IMR-90 (cell line): ENCODE measurements around the gene THSD7B.

Experiments used
- BHLHE40 ChIP-seq: fragments of 150-350 bp; IDR thresholded peaks from 2 replicates; pipeline ENCODE4 v1.6.1; 2016; ENCODE audit warnings: mild to moderate bottlenecking, low read depth, low read length
- CEBPB ChIP-seq: IDR thresholded peaks from 2 replicates; pipeline ENCODE4 v1.6.1; 2012; ENCODE audit warnings: low read depth, low read length, improper control_type of control experiment
- MAFK ChIP-seq: IDR thresholded peaks from 2 replicates; pipeline ENCODE4 v1.6.1; 2012; ENCODE audit warnings: low read depth, low read length, improper control_type of control experiment
- MXI1 ChIP-seq: IDR thresholded peaks from 2 replicates; pipeline ENCODE4 v1.6.1; 2012; ENCODE audit warnings: low read depth, mild to moderate bottlenecking, low read length, moderate library complexity, borderline replicate concordance
- NFE2L2 ChIP-seq: fragments of 150-350 bp; IDR thresholded peaks from 2 replicates; pipeline ENCODE4 v1.6.1; 2016; ENCODE audit warnings: low read depth, mild to moderate bottlenecking, low read length
- POLR2A ChIP-seq: IDR thresholded peaks from 2 replicates; pipeline ENCODE4 v1.6.1; 2012; ENCODE audit warnings: mild to moderate bottlenecking, low read depth, low read length
- RAD21 ChIP-seq: IDR thresholded peaks from 2 replicates; pipeline ENCODE4 v1.6.1; 2012; ENCODE audit warnings: low read length, improper control_type of control experiment
- TF ChIP-seq, protein P1 (sequence below): fragments of 150-350 bp; IDR thresholded peaks from 2 replicates; pipeline ENCODE4 v1.6.1; 2017; ENCODE audit warnings: mild to moderate bottlenecking, antibody characterized with exemption, low read length, low read depth
- TF ChIP-seq, protein P2 (sequence below): conservative IDR thresholded peaks from 2 replicates; pipeline ENCODE4 v1.5.1; 2012; ENCODE audit warnings: mild to moderate bottlenecking, low read depth, low read length, improper control_type of control experiment
- TF ChIP-seq, protein P3 (sequence below): fragments of 150-350 bp; IDR thresholded peaks from 2 replicates; pipeline ENCODE4 v1.6.1; 2016; ENCODE audit warnings: low read depth, mild to moderate bottlenecking, low read length, moderate library complexity, borderline replicate concordance

DNA sequence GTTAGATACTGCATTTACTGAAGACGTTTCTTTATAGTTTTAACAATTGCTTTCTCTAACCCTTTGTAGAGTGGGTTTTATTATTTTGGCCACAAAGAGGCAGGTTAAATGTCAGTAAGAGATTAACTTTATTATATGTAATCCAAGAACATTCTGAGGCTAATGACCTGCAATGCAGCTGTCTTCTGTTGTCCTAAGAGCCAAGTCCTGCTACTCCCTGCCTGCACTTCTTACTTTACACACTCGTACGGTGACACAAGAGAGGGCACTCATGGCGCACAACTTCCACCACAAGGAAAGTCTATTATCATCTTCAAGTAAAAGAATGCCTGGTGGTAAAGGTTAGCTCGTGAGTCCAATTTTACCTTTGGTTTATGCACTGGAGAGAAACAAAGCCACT, 727.9 kb downstream of the THSD7B start:
- TF ChIP-seq POLR2A (no peak), MXI1 (no peak), BHLHE40 (no peak), NFE2L2 (no peak), CEBPB (no peak), RAD21 (no peak), MAFK (no peak)
- TF ChIP-seq, protein P1, sequence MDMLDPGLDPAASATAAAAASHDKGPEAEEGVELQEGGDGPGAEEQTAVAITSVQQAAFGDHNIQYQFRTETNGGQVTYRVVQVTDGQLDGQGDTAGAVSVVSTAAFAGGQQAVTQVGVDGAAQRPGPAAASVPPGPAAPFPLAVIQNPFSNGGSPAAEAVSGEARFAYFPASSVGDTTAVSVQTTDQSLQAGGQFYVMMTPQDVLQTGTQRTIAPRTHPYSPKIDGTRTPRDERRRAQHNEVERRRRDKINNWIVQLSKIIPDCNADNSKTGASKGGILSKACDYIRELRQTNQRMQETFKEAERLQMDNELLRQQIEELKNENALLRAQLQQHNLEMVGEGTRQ, result no peak
- TF ChIP-seq, protein P2, sequence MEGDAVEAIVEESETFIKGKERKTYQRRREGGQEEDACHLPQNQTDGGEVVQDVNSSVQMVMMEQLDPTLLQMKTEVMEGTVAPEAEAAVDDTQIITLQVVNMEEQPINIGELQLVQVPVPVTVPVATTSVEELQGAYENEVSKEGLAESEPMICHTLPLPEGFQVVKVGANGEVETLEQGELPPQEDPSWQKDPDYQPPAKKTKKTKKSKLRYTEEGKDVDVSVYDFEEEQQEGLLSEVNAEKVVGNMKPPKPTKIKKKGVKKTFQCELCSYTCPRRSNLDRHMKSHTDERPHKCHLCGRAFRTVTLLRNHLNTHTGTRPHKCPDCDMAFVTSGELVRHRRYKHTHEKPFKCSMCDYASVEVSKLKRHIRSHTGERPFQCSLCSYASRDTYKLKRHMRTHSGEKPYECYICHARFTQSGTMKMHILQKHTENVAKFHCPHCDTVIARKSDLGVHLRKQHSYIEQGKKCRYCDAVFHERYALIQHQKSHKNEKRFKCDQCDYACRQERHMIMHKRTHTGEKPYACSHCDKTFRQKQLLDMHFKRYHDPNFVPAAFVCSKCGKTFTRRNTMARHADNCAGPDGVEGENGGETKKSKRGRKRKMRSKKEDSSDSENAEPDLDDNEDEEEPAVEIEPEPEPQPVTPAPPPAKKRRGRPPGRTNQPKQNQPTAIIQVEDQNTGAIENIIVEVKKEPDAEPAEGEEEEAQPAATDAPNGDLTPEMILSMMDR, result no peak
- TF ChIP-seq, protein P3, sequence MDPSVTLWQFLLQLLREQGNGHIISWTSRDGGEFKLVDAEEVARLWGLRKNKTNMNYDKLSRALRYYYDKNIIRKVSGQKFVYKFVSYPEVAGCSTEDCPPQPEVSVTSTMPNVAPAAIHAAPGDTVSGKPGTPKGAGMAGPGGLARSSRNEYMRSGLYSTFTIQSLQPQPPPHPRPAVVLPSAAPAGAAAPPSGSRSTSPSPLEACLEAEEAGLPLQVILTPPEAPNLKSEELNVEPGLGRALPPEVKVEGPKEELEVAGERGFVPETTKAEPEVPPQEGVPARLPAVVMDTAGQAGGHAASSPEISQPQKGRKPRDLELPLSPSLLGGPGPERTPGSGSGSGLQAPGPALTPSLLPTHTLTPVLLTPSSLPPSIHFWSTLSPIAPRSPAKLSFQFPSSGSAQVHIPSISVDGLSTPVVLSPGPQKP, result no peak
